LNCAP (cell line): ENCODE measurements around the gene NLRP13.

Source experiments
- CTCF ChIP-seq: fragments of 450-650 bp; IDR thresholded peaks from 2 replicates; pipeline ENCODE4 v1.5.1; 2017; ENCODE audit warnings: mild to moderate bottlenecking

The NLRP13 gene

GRCh38 chr19:55877211-55877610 is 54.9 kb downstream of the NLRP13 start:
- no peak for TF ChIP-seq CTCF

- no peak for TF ChIP-seq CTCF
These were observed 61.4 kb downstream of the NLRP13 start for GRCh38 chr19:55870736-55871135.

- TF ChIP-seq CTCF = no peak
These were observed 65.0 kb downstream of the NLRP13 start for GRCh38 chr19:55867101-55867500.

- TF ChIP-seq CTCF = no peak
These were observed 65.6 kb downstream of the NLRP13 start for GRCh38 chr19:55866521-55866920.

- TF ChIP-seq CTCF = no peak
These were observed 73.2 kb downstream of the NLRP13 start for GRCh38 chr19:55858969-55859368.

- no peak for TF ChIP-seq CTCF
These were observed 73.7 kb downstream of the NLRP13 start for GRCh38 chr19:55858401-55858800.

GRCh38 chr19:55857974-55858373 is 74.2 kb downstream of the NLRP13 start:
- no peak for TF ChIP-seq CTCF

GRCh38 chr19:55857149-55857548 is 75.0 kb downstream of the NLRP13 start:
- TF ChIP-seq CTCF = no peak
